ENCODE results near the gene SULT6B1. TPM values are rescaled to one million over a fixed set of nuclear protein-coding genes. Genes with fewer than 3 reads are reported as not detected.

Gene SULT6B1
- total RNA-seq, 1 donor from 2014 or later = not detected

GRCh38 chr2:37119157-37119556, 69.3 kb downstream of the SULT6B1 start:
- no peak overlapping the region for H3K4me3 Mint-ChIP-seq
- no peaks in the 10 kb centered on the region for H3K9me3 Mint-ChIP-seq
- no peaks in the 10 kb centered on the region for H3K27me3 Mint-ChIP-seq
- CTCF ChIA-PET = no interaction called here
- peaks cover 72% of the 10 kb centered on the region for H3K36me3 Mint-ChIP-seq (ENCODE audit: low read depth)
- POLR2A ChIA-PET = no interaction called here
- DNase-seq = no peak
- no peak for ATAC-seq (ENCODE audit: low read depth)
- no peak overlapping the region for H3K27ac Mint-ChIP-seq
- intact Hi-C loops (cut with micrococcal nuclease) = no loop called here
- no peak for TF ChIP-seq CTCF (IDR thresholded peaks at IDR 0.05)
- no peaks in the 10 kb centered on the region for H3K4me1 Mint-ChIP-seq

Other genes with a start within 250 kb of the SULT6B1 start
- gene STRN, start 222.1 kb downstream of the SULT6B1 start, total RNA-seq = 24.7 and 24.9 TPM in 2 replicates
- gene HEATR5B, start 104.3 kb downstream of the SULT6B1 start, total RNA-seq = 42.6 and 50.3 TPM in 2 replicates
- 30.7 and 32.9 TPM in 2 replicates for gene GPATCH11, start 104.2 kb downstream of the SULT6B1 start, total RNA-seq
- 37.0 and 39.9 TPM in 2 replicates for gene EIF2AK2, start 31.7 kb downstream of the SULT6B1 start, total RNA-seq
- 29.2 and 35.5 TPM in 2 replicates for gene CEBPZOS, start 7.8 kb upstream of the SULT6B1 start, total RNA-seq
- gene CEBPZ, start 42.9 kb upstream of the SULT6B1 start, total RNA-seq = 55.2 and 57.0 TPM in 2 replicates
- gene NDUFAF7, start 43.0 kb upstream of the SULT6B1 start, total RNA-seq = 22.4 and 22.8 TPM in 2 replicates
- 73.0 and 82.5 TPM in 2 replicates for gene PRKD3, start 136.2 kb upstream of the SULT6B1 start, total RNA-seq
- 1.9 and 2.1 TPM in 2 replicates for gene QPCT, start 156.0 kb upstream of the SULT6B1 start, total RNA-seq

All from activated B cell treated with CpG ODN at 0.5 μM for 24 hours (primary cell).